Gastroesophageal sphincter (tissue), 3 donors: ENCODE results near the gene APOC1.

Source experiments
- POLR2A ChIP-seq, 2 donors: fragments of 450-650 bp; IDR thresholded peaks; one replicate each; pipeline ENCODE4 v1.6.1; 2017; ENCODE audit warnings: antibody characterized with exemption in 2 of 2, mild to moderate bottlenecking in 2 of 2, moderate library complexity in 1 of 2
- POLR2AphosphoS5 ChIP-seq: sonication (generic); formaldehyde crosslinking; IDR thresholded peaks from one replicate; pipeline ENCODE4 v1.6.1; 2017; ENCODE audit warnings: antibody characterized with exemption
- TF ChIP-seq, protein P1 (sequence below), 4 experiments: fragments of 200-600 bp in 2 of 4; fragments of 450-650 bp in 2 of 4; sonication (generic) in 1 of 4; IDR thresholded peaks; one replicate each; pipeline ENCODE4 v1.5.1; 2017 to 2019; ENCODE audit warnings: antibody characterized with exemption in 4 of 4, mild to moderate bottlenecking in 2 of 4, moderate library complexity in 2 of 4

DNA sequence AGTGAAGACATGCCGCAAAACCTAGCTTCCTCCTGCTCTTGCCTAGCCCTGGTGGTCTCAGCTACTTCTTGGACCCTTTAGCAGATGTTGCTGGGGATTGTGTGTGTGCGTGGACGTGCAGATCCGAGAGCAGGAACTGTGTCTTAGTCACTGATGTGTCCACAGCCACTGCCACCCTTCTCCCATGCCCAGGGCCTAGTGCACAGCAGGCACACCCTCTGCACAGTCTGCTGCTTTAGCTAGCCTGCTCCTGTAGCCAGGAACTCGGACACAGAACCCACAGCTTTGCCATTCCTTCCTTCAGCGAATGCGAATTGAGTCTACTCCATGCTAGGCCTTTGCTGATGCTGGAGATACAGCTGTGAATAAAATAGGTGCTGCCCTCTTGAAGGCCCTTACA, 43.1 kb downstream of the APOC1 start:
- TF ChIP-seq POLR2A (IDR thresholded peaks at IDR 0.05) (no peak), POLR2AphosphoS5 (no peak)
- TF ChIP-seq, protein P1, sequence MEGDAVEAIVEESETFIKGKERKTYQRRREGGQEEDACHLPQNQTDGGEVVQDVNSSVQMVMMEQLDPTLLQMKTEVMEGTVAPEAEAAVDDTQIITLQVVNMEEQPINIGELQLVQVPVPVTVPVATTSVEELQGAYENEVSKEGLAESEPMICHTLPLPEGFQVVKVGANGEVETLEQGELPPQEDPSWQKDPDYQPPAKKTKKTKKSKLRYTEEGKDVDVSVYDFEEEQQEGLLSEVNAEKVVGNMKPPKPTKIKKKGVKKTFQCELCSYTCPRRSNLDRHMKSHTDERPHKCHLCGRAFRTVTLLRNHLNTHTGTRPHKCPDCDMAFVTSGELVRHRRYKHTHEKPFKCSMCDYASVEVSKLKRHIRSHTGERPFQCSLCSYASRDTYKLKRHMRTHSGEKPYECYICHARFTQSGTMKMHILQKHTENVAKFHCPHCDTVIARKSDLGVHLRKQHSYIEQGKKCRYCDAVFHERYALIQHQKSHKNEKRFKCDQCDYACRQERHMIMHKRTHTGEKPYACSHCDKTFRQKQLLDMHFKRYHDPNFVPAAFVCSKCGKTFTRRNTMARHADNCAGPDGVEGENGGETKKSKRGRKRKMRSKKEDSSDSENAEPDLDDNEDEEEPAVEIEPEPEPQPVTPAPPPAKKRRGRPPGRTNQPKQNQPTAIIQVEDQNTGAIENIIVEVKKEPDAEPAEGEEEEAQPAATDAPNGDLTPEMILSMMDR (IDR thresholded peaks at IDR 0.05): no peak
